Stimulated activated memory B cell treated with anti-CD40 and anti-IgM and Interleukin-4, amounts not matched to agents 10 μg/mL and 1 μg/mL and 100 μg/mL, for 72 hours (primary cell): ENCODE measurements around the gene ANP32A.

Experiments
- ATAC-seq: fragments of 150-1000 bp; cut with Tn5 transposase; 2 replicates; pipeline ENCODE4 v1.10.0; 2021
- H3K27ac Mint-ChIP-seq: one replicate; pipeline ENCODE4 v1.8.0; 2022; ENCODE audit warnings: mild to moderate bottlenecking, mixed read lengths
- H3K27me3 Mint-ChIP-seq: one replicate; pipeline ENCODE4 v1.8.0; 2022; ENCODE audit warnings: mixed read lengths
- H3K36me3 Mint-ChIP-seq: one replicate; pipeline ENCODE4 v1.8.0; 2022; ENCODE audit warnings: mixed read lengths
- H3K4me1 Mint-ChIP-seq: one replicate; pipeline ENCODE4 v1.8.0; 2022; ENCODE audit warnings: mixed read lengths
- H3K4me3 Mint-ChIP-seq: one replicate; pipeline ENCODE4 v1.8.0; 2022; ENCODE audit warnings: mild to moderate bottlenecking, moderate library complexity, mixed read lengths
- H3K9me3 Mint-ChIP-seq: one replicate; pipeline ENCODE4 v1.8.0; 2022; ENCODE audit warnings: mixed read lengths

Gene ANP32A

DNA sequence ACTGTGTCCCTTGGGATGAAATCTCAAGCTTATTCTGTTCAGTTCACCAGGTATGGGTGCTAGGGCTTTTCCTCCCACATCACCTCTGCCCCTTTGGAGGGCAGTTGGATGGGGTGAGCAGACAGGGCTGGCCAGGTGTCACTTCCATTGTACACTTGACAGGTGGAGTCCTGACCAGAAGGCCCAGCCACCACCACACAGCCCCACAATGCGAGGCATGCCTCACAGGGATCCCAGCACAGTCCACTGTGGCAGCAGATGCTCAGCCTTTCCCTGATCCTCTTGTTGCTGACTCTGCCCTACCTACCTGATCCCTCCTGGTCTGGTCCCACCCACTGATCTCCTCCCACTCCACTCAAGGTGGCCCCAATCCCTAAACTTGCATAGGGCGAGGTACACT, 88.2 kb downstream of the ANP32A start:
- H3K27ac Mint-ChIP-seq = no peak overlapping the region
- peaks cover 27% of the 10 kb centered on the region for H3K4me1 Mint-ChIP-seq
- H3K4me3 Mint-ChIP-seq = no peak overlapping the region
- H3K27me3 Mint-ChIP-seq = no peaks in the 10 kb centered on the region
- ATAC-seq = no peak
- no peaks in the 10 kb centered on the region for H3K36me3 Mint-ChIP-seq
- H3K9me3 Mint-ChIP-seq = no peaks in the 10 kb centered on the region

GRCh38 chr15:68730976-68731897, 89.5 kb downstream of the ANP32A start:
- ATAC-seq = no peak
- peaks cover 27% of the 10 kb centered on the region for H3K4me1 Mint-ChIP-seq
- no peak overlapping the region for H3K27ac Mint-ChIP-seq
- no peaks in the 10 kb centered on the region for H3K9me3 Mint-ChIP-seq
- H3K27me3 Mint-ChIP-seq = no peaks in the 10 kb centered on the region
- no peaks in the 10 kb centered on the region for H3K36me3 Mint-ChIP-seq
- no peak overlapping the region for H3K4me3 Mint-ChIP-seq

GRCh38 chr15:68730471-68730919, 90.2 kb downstream of the ANP32A start:
- no peak overlapping the region for H3K4me3 Mint-ChIP-seq
- no peak for ATAC-seq
- no peaks in the 10 kb centered on the region for H3K9me3 Mint-ChIP-seq
- H3K27ac Mint-ChIP-seq = no peak overlapping the region
- H3K36me3 Mint-ChIP-seq = no peaks in the 10 kb centered on the region
- peaks cover 22% of the 10 kb centered on the region for H3K4me1 Mint-ChIP-seq
- H3K27me3 Mint-ChIP-seq = no peaks in the 10 kb centered on the region

- ATAC-seq = no peak
- H3K4me1 Mint-ChIP-seq = peaks cover 16% of the 10 kb centered on the region
Observed at GRCh38 chr15:68729789-68730411, 90.8 kb downstream of the ANP32A start.

More at GRCh38 chr15:68729789-68730411, 90.8 kb downstream of the ANP32A start:
- Mint-ChIP-seq H3K27ac (no peak overlapping the region), H3K27me3 (no peaks in the 10 kb centered on the region), H3K4me3 (no peak overlapping the region), H3K36me3 (no peaks in the 10 kb centered on the region), H3K9me3 (no peaks in the 10 kb centered on the region)
